ENCODE data around the gene KAZN. TPM values are rescaled to one million over a fixed set of nuclear protein-coding genes. Genes with fewer than 3 reads are reported as not detected.

The KAZN gene
- total and polyA plus RNA-seq, 12 donors = 1.1 to 6.5 (median 1.9) TPM

GRCh38 chr1:14783592-14783886, 185.1 kb downstream of the KAZN start:
- peaks cover 0 to 8% (median 0%) of the 10 kb centered on the region in 7 donors for H3K27me3 ChIP-seq
- intact Hi-C loops (cut with DNase I) = loop anchor here in 3 of 10 donors (5.0 to 10.0 kb wide), 3 partner anchors 131 to 264 kb away; no protein-coding TSS in a partner anchor
- TF ChIP-seq, protein P1, sequence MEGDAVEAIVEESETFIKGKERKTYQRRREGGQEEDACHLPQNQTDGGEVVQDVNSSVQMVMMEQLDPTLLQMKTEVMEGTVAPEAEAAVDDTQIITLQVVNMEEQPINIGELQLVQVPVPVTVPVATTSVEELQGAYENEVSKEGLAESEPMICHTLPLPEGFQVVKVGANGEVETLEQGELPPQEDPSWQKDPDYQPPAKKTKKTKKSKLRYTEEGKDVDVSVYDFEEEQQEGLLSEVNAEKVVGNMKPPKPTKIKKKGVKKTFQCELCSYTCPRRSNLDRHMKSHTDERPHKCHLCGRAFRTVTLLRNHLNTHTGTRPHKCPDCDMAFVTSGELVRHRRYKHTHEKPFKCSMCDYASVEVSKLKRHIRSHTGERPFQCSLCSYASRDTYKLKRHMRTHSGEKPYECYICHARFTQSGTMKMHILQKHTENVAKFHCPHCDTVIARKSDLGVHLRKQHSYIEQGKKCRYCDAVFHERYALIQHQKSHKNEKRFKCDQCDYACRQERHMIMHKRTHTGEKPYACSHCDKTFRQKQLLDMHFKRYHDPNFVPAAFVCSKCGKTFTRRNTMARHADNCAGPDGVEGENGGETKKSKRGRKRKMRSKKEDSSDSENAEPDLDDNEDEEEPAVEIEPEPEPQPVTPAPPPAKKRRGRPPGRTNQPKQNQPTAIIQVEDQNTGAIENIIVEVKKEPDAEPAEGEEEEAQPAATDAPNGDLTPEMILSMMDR (IDR thresholded peaks at IDR 0.05) = no peak
- WGBS, 2 donors = 81 to 86% methylated on average over 7 of the region's 7 CpGs
- H3K4me3 ChIP-seq = no peak overlapping the region
- no peaks in the 10 kb centered on the region for H3K4me1 ChIP-seq
- H3K36me3 ChIP-seq = no peaks in the 10 kb centered on the region
- DNase-seq (no peak), ATAC-seq (no peak)
- no peak overlapping the region for H3K27ac ChIP-seq
- no peaks in the 10 kb centered on the region for H3K9me3 ChIP-seq

DNA sequence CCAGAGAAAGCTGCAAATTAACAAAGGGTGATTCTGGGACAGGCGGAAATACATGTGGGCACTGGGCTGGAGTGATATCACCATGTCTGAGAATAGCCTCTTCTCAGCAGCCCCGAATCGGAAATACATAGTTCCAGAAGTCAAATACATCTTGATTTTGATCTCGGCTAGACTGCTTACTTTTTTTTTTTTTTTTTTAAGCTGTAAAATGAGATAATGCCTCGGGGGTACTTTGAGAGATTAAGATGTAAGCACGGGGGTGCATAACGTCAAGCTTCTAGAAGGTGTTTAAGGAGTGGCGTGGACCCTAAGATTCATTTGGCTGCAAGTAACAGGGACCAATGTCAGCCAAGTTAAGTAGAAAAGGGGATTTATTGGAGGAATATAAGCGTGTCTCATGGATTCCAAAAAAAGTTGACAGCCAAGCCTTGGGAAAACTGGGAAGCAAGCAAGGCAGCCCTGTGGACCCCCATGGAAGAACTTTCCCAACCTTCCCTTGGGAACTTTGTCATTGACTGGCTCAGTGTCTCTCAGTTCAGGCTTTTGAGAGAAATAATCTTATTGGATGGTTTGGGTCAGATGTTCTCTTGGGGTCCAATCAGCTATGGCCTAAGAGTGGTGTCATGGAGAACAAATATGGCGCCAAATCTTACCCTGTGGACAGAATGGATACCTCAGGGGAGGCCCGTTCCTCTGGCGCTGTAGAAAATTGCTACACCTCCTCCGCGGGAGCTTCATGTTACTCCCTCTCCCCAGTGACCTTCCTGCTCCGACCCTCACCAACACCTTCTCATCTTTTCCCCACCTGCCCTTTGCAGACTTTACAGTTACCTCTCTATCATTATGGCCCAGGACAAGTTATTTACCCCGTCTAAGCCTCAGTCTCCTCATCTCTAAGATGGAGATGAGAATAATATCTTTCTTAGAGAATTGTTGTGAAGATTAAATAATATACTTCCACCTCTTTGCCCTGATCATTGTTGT, 186.6 kb downstream of the KAZN start:
- TF ChIP-seq, protein P1 (IDR thresholded peaks at IDR 0.05) = no peak
- intact Hi-C loops (cut with DNase I) = loop anchor here in 3 of 10 donors (5.0 to 10.0 kb wide), 3 partner anchors 130 to 262 kb away; no protein-coding TSS in a partner anchor

GRCh38 chr1:14786109-14786675, 187.7 kb downstream of the KAZN start:
- TF ChIP-seq, protein P1 (IDR thresholded peaks at IDR 0.05) = no peak
- Histone ChIP-seq H3K4me3 (no peak overlapping the region), H3K36me3 (no peaks in the 10 kb centered on the region), H3K4me1 (no peaks in the 10 kb centered on the region), H3K9me3 (no peaks in the 10 kb centered on the region), H3K27me3 (peaks cover 0 to 17% (median 5%) of the 10 kb centered on the region in 7 donors), H3K27ac (no peak overlapping the region)
- ATAC-seq (no peak), DNase-seq (no peak)
- intact Hi-C loops (cut with DNase I) = loop anchor here in 1 of 10 donors (10.0 kb wide), 1 partner anchor 129 kb away; no protein-coding TSS in a partner anchor
- WGBS, 2 donors = 80 to 82% methylated on average over 9 of the region's 9 CpGs

More for the DNA sequence above, 186.6 kb downstream of the KAZN start:
- no peaks in the 10 kb centered on the region for H3K36me3 ChIP-seq
- H3K27me3 ChIP-seq = peaks cover 0 to 12% (median 4%) of the 10 kb centered on the region in 7 donors
- ATAC-seq (no peak), DNase-seq (no peak)
- 82 to 85% methylated on average over 16 of the region's 16 CpGs for WGBS, 2 donors
- no peaks in the 10 kb centered on the region for H3K9me3 ChIP-seq
- H3K4me1 ChIP-seq = no peaks in the 10 kb centered on the region
- no peak overlapping the region for H3K27ac ChIP-seq
- no peak overlapping the region for H3K4me3 ChIP-seq

GRCh38 chr1:14786681-14787080, 188.2 kb downstream of the KAZN start:
- peaks cover 0 to 19% (median 5%) of the 10 kb centered on the region in 7 donors for H3K27me3 ChIP-seq
- no peaks in the 10 kb centered on the region for H3K4me1 ChIP-seq
- H3K4me3 ChIP-seq = no peak overlapping the region
- H3K9me3 ChIP-seq = no peaks in the 10 kb centered on the region
- H3K27ac ChIP-seq = no peak overlapping the region
- WGBS, 2 donors = 56 to 58% methylated on average over 1 of the region's 1 CpG
- intact Hi-C loops (cut with DNase I) = loop anchor here in 1 of 10 donors (10.0 kb wide), 1 partner anchor 128 kb away; no protein-coding TSS in a partner anchor
- no peaks in the 10 kb centered on the region for H3K36me3 ChIP-seq
- DNase-seq (no peak), ATAC-seq (no peak)
- TF ChIP-seq, protein P1 (IDR thresholded peaks at IDR 0.05) = no peak
